ENCODE data around the gene SMIM44. TPM values are rescaled to one million over a fixed set of nuclear protein-coding genes. Genes with fewer than 3 reads are reported as not detected.
A peak's percentile ranks its signal among the peaks of the same experiment; 100 is the strongest.

The SMIM44 gene
- total and polyA plus RNA-seq, 10 donors = not detected

DNA sequence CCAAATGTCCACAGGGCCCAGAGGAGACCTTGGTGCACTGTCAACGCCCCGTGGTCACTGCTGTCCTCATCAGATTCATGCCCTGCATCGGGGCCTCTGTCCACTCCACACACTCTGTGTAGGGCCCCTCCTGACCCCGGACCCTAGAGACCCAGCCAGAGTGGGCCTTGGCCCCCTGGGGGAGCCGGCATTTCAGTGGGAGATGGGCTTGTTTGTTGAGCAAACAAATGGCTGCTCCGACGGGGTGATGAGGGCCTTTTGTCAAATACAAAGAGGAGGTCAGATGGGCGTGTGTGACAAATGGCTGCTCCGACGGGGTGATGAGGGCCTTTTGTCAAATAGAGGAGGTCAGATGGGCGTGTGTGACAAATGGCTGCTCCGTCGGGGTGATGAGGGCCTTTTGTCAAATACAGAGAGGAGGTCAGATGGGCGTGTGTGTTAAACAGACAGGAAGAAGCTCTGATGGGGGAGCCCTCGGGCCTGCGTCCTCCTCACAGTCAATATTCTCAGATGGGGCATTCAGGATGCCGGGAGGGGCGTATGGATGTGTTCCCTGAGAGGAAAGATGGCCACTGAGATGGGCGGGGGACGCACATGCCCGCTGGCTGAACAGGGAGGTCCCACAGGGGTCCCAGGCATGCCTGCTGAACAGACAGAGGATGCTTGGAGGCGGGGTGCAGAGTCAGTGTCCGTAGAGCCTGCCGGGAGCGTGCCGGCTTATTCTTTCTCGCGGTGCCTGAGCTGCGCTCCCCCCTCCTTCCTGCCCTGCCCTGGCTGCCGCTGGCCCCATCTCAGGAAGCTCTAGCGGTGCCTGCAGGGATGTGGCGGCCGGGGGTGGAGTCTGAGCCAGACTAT is 39.2 kb downstream of the SMIM44 start:
- intact Hi-C loops (cut with DNase I; ENCODE audit: low total_unique reads) = no loop called here
- DNase-seq = peak; percentile 85
- no peaks in the 10 kb centered on the region for H3K9me3 ChIP-seq
- no peaks in the 10 kb centered on the region for H3K27me3 ChIP-seq (replicated peaks in 1 of 7)
- peaks cover 0 to 86% (median 6%) of the 10 kb centered on the region in 6 donors for H3K36me3 ChIP-seq
- H3K4me3 ChIP-seq = peak overlapping the region in 1 of 8 donors; percentile 4
- 30 to 60% (median 38%) methylated on average over 21 to 33 of the region's 33 CpGs for WGBS, 5 donors
- H3K4me1 ChIP-seq = peaks cover 10 to 64% (median 38%) of the 10 kb centered on the region in 6 donors
- peak; percentile 47 to 84 (median 80) for TF ChIP-seq POLR2AphosphoS5 (IDR thresholded peaks at IDR 0.05)
- TF ChIP-seq, protein P1, sequence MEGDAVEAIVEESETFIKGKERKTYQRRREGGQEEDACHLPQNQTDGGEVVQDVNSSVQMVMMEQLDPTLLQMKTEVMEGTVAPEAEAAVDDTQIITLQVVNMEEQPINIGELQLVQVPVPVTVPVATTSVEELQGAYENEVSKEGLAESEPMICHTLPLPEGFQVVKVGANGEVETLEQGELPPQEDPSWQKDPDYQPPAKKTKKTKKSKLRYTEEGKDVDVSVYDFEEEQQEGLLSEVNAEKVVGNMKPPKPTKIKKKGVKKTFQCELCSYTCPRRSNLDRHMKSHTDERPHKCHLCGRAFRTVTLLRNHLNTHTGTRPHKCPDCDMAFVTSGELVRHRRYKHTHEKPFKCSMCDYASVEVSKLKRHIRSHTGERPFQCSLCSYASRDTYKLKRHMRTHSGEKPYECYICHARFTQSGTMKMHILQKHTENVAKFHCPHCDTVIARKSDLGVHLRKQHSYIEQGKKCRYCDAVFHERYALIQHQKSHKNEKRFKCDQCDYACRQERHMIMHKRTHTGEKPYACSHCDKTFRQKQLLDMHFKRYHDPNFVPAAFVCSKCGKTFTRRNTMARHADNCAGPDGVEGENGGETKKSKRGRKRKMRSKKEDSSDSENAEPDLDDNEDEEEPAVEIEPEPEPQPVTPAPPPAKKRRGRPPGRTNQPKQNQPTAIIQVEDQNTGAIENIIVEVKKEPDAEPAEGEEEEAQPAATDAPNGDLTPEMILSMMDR (IDR thresholded peaks at IDR 0.05 in 8 of 11, conservative IDR thresholded peaks at IDR 0.05 in 3 of 11) = peak in 1 of 11 experiments; percentile 19
- TF ChIP-seq POLR2A (IDR thresholded peaks at IDR 0.05) = no peak
- peak overlapping the region in 6 of 8 donors; percentile 13 to 78 (median 70) for H3K27ac ChIP-seq

- H3K27ac ChIP-seq = peak overlapping the region in 4 of 8 donors; percentile 22 to 78 (median 50)
Measured at GRCh38 chr19:3442487-3443071, 40.7 kb downstream of the SMIM44 start.

DNA sequence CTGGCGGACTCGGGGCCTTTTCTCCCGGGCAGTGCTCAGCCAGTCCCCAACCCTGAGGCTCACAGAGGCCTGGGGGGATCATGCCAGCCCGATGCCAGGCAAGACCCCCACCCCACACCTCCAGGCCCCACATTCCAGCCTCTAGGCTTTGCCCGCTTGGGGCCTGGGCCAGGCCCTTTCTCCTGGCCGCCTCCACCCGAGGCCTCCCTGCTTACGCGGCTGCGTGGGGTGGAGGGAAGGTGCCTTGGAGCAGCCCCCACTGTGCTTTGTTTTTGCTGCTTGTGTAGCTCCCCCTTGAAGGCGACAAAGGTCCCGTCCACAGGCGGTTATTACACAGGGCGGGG is 41.3 kb downstream of the SMIM44 start:
- peak overlapping the region in 5 of 8 donors; percentile 15 to 78 (median 27) for H3K27ac ChIP-seq
- WGBS, 5 donors = 80 to 86% (median 82%) methylated on average over 10 to 14 of the region's 14 CpGs

More at GRCh38 chr19:3442487-3443071, 40.7 kb downstream of the SMIM44 start:
- no peaks in the 10 kb centered on the region for H3K9me3 ChIP-seq
- peaks cover 0 to 86% (median 9%) of the 10 kb centered on the region in 6 donors for H3K36me3 ChIP-seq
- H3K27me3 ChIP-seq (replicated peaks in 1 of 7) = no peaks in the 10 kb centered on the region
- intact Hi-C loops (cut with DNase I; ENCODE audit: low total_unique reads) = no loop called here
- H3K4me3 ChIP-seq = no peak overlapping the region
- TF ChIP-seq POLR2AphosphoS5 (IDR thresholded peaks at IDR 0.05) = peak in 1 of 3 donors; percentile 19
- TF ChIP-seq POLR2A (IDR thresholded peaks at IDR 0.05) = no peak
- TF ChIP-seq, protein P1 (IDR thresholded peaks at IDR 0.05 in 8 of 11, conservative IDR thresholded peaks at IDR 0.05 in 3 of 11) = no peak
- no peak for DNase-seq
- H3K4me1 ChIP-seq = peaks cover 10 to 64% (median 38%) of the 10 kb centered on the region in 6 donors
- WGBS, 5 donors = 82 to 96% (median 95%) methylated on average over 13 to 15 of the region's 15 CpGs

DNA sequence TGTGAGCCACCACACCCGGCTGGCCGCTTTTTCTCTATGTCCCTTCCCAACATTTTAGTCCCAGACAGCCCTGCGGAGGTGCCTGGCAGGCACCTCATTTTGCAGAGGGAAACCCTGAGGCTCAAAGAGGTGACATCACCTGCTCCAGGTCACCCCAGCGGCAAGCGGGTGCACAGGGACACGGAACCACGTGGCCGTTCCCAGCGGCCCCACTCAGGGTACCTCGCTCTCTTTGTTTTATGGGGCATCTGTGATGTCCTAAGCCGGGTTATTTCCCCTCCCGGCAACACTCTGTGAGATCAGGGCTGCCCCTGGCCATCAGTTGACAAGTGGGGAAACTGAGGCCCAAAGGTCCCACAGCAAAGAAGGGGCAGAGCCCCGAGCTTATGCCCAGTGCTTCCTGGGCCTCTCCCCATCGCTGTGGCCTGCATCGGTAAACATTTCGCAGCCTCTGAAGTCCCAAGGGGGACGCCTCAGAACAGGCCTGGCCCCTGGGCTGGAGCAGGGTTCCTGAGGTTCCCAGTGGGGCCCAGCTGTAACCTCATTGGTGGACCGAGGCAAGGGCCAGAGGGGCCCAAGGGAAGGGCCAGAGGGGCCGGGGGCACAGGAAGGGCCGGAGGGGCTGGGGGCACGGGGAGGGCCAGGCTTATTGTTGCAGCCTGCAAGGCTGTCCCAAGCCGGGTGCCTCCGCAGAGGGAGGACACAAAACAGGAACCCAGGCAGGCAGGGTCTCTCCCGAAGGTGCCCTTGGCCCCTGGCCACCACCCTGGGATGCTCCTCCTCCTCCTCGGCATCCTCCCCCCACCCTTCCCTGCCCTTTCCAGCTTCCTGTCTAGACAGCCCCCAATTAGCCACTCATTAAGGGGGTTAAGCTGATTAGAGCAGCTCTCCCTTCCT is 41.9 kb downstream of the SMIM44 start:
- no peaks in the 10 kb centered on the region for H3K27me3 ChIP-seq (replicated peaks in 1 of 7)
- peaks cover 0 to 86% (median 10%) of the 10 kb centered on the region in 6 donors for H3K36me3 ChIP-seq
- peak overlapping the region in 5 of 8 donors; percentile 15 to 78 (median 27) for H3K27ac ChIP-seq
- 79 to 88% (median 83%) methylated on average over 24 to 25 of the region's 25 CpGs for WGBS, 5 donors
- peaks cover 10 to 64% (median 38%) of the 10 kb centered on the region in 6 donors for H3K4me1 ChIP-seq
- no peak for DNase-seq
- no peaks in the 10 kb centered on the region for H3K9me3 ChIP-seq
- intact Hi-C loops (cut with DNase I; ENCODE audit: low total_unique reads) = no loop called here
- H3K4me3 ChIP-seq = no peak overlapping the region
- no peak for TF ChIP-seq POLR2AphosphoS5 (IDR thresholded peaks at IDR 0.05)
- no peak for TF ChIP-seq POLR2A (IDR thresholded peaks at IDR 0.05)
- TF ChIP-seq, protein P1 (IDR thresholded peaks at IDR 0.05 in 8 of 11, conservative IDR thresholded peaks at IDR 0.05 in 3 of 11) = no peak

More for the DNA sequence above, 41.3 kb downstream of the SMIM44 start:
- Histone ChIP-seq H3K9me3 (no peaks in the 10 kb centered on the region), H3K27me3 (replicated peaks in 1 of 7) (no peaks in the 10 kb centered on the region), H3K4me1 (peaks cover 10 to 64% (median 38%) of the 10 kb centered on the region in 6 donors), H3K4me3 (no peak overlapping the region), H3K36me3 (peaks cover 0 to 86% (median 10%) of the 10 kb centered on the region in 6 donors)
- intact Hi-C loops (cut with DNase I; ENCODE audit: low total_unique reads) = no loop called here
- DNase-seq = no peak
- TF ChIP-seq POLR2A (IDR thresholded peaks at IDR 0.05) = no peak
- TF ChIP-seq POLR2AphosphoS5 (IDR thresholded peaks at IDR 0.05) = peak in 1 of 3 donors; percentile 35
